ENCODE results near the gene TMX1.

Gene TMX1

GRCh38 chr14:51242545-51243490 lies 2.8 kb downstream of the TMX1 start:
- DNase-seq (ENCODE audit: low read depth): no peak

GRCh38 chr14:51244591-51244990 lies 4.5 kb downstream of the TMX1 start:
- no peak for DNase-seq (ENCODE audit: low read depth)

GRCh38 chr14:51246032-51246431 lies 6.0 kb downstream of the TMX1 start:
- no peak for DNase-seq (ENCODE audit: low read depth)

- no peak for DNase-seq (ENCODE audit: low read depth)
Measured at GRCh38 chr14:51248016-51248987, 8.3 kb downstream of the TMX1 start.

- DNase-seq (ENCODE audit: low read depth): no peak
Measured at GRCh38 chr14:51251486-51251885, 11.4 kb downstream of the TMX1 start.

- no peak for DNase-seq (ENCODE audit: low read depth)
Measured at GRCh38 chr14:51253880-51254279, 13.8 kb downstream of the TMX1 start.

- no peak for DNase-seq (ENCODE audit: low read depth)
Measured at GRCh38 chr14:51258280-51258679, 18.2 kb downstream of the TMX1 start.

- DNase-seq (ENCODE audit: low read depth): no peak
Measured at GRCh38 chr14:51258788-51259187, 18.7 kb downstream of the TMX1 start.

GRCh38 chr14:51260225-51260624 lies 20.2 kb downstream of the TMX1 start:
- no peak for DNase-seq (ENCODE audit: low read depth)

- DNase-seq (ENCODE audit: low read depth): no peak
Measured at GRCh38 chr14:51261151-51261550, 21.1 kb downstream of the TMX1 start.

- DNase-seq (ENCODE audit: low read depth): no peak
Measured at GRCh38 chr14:51262868-51263267, 22.8 kb downstream of the TMX1 start.

GRCh38 chr14:51269634-51270033 lies 29.6 kb downstream of the TMX1 start:
- no peak for DNase-seq (ENCODE audit: low read depth)

GRCh38 chr14:51276605-51277004 lies 36.6 kb downstream of the TMX1 start:
- DNase-seq (ENCODE audit: low read depth): no peak

GRCh38 chr14:51277753-51278415 lies 37.8 kb downstream of the TMX1 start:
- no peak for DNase-seq (ENCODE audit: low read depth)

- DNase-seq (ENCODE audit: low read depth): no peak
Measured at GRCh38 chr14:51282517-51282916, 42.5 kb downstream of the TMX1 start.

GRCh38 chr14:51283402-51284085 lies 43.5 kb downstream of the TMX1 start:
- peak; percentile 79 for DNase-seq (ENCODE audit: low read depth)

GRCh38 chr14:51284241-51284640 lies 44.2 kb downstream of the TMX1 start:
- DNase-seq (ENCODE audit: low read depth): no peak

- DNase-seq (ENCODE audit: low read depth): no peak
Measured at GRCh38 chr14:51285120-51285519, 45.1 kb downstream of the TMX1 start.

- DNase-seq (ENCODE audit: low read depth): no peak
Measured at GRCh38 chr14:51289169-51289568, 49.1 kb downstream of the TMX1 start.

- no peak for DNase-seq (ENCODE audit: low read depth)
Measured at GRCh38 chr14:51290132-51290531, 50.1 kb downstream of the TMX1 start.

- no peak for DNase-seq (ENCODE audit: low read depth)
Measured at GRCh38 chr14:51291016-51291415, 51.0 kb downstream of the TMX1 start.
